NCI-H1436 (cell line): ENCODE measurements around the gene ADAMTS17.
A peak's percentile ranks its signal among the peaks of the same experiment; 100 is the strongest.

Source experiments
- DNase-seq: peaks from one replicate; lab custom pipeline; 2025; lab: John Stamatoyannopoulos, UW

The ADAMTS17 gene

GRCh38 chr15:100310513-100311153 is 31.1 kb downstream of the ADAMTS17 start:
- DNase-seq, result no peak

DNA sequence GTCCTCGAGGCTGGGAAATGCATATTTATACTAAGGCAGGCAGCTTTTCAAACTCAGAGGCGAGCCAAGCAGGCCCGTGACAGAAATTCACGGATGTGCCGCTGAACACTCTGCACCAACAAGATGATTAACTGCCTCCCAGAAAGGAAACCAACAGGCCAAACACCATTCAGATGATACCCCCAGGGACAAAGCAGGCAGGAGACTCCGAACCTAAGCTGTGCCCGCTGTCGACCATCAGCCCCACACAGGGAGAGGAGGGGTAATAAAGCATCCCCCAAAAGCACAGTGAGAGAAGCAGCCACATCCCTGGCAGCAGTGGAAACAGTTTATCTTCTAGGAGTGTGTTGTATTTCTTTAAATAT is 31.8 kb downstream of the ADAMTS17 start:
- DNase-seq, result no peak

DNA sequence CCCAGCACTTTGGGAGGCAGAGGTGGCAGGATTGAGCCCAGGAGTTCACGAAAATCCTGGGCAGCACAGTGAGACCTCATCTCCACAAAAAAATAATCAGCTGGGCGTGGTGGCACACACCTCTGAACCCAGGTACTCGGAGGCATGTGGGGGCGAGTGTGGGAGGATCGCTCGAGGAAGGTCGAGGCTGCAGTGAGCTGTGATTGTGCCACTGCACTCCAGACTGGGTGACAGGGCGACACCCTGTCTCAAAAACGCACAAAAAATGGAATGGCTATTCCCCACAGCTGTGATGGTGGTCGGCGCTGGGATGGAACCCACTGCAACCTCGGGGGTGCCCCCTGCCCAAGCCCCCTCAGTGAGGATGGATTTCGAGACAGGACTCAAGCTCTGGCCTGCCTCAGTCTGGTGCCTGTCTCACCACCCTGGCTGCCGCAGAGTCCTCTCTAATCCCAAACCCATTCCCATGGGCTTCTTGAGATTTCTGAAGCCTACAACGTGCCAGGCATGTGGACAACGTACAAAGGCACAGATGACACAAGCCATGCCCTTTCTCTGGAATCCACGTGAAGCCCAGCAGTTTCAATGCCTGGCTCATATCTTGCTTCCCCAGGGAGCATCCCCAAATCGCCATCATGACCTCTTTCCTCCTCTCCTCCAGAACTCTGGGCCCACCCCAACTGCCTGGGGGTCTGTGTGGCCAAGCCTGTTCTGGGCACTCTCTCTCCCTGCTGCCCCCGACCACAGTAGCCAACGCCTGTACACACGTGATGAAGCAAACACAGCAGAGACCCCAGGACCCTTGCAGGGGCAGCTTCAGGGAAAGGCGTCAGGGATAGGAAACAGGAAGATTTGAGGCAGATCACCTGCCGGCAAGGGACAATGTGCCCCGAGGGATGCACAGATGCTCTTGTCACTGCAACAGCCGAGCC is 32.4 kb downstream of the ADAMTS17 start:
- DNase-seq, result no peak

DNA sequence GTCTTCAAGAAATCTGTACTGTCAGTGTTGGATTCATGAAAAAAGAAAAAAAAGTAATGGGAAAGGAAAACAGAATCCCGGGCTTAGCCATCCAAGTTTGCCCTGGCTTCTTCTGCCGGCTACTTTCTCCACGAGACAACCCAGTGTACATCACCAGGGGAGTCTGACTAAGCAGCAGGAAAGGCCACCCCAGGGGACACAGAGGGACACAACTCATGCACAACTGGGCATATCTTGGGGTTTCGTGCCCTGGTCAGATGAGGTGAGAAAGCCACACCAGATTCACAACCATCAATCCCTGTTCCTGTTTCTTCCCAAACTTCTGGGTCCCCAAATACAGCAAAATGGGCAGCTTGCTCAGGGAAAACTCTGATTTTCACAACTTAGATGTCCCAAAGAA is 33.2 kb downstream of the ADAMTS17 start:
- no peak for DNase-seq

GRCh38 chr15:100308213-100308600 is 33.6 kb downstream of the ADAMTS17 start:
- DNase-seq, result no peak

DNA sequence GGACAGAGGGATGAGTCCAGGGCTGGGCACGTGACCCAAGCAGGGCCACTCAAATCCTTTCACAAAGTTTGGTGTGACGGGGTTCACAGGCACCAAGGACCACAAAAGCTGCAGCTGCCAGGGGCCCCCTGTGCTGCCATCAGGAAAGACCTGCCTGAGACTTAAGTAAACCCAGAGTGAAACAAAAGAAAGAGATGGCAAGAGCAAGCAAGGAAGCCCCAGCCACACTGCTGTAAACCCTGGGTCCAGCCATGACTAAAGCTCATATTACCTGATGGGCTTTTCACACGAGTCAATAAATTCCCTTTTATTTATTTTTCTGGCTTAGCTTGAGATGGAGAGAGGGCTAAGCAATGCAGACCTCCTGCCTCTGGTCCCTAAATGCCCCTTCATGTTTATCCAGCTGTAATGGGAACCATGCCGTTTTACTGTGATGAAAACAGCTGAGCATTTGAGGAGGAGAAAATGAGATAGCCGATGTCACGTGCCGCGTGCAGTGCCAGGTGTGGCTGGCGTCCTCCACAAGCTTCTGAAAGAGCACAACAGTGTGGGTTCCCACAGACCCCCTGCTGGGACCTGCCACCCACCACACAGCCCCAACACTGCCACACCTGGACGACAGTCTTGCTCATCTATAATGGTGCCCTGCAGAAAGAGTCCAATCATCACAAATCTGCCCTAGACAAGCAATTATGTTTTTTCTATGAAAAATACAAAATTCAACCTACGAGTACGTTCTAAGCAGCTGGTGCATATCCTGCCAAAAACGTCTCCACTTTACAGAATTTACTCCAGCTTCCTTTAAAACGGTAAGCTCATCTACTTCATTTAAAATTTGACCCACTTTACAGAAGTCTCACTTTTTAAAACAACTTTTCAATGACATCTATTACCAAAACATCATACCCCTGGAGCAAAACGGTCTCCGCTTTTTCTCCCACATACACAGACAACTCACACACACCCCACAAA is 34.2 kb downstream of the ADAMTS17 start:
- DNase-seq, result peak; percentile 5

DNA sequence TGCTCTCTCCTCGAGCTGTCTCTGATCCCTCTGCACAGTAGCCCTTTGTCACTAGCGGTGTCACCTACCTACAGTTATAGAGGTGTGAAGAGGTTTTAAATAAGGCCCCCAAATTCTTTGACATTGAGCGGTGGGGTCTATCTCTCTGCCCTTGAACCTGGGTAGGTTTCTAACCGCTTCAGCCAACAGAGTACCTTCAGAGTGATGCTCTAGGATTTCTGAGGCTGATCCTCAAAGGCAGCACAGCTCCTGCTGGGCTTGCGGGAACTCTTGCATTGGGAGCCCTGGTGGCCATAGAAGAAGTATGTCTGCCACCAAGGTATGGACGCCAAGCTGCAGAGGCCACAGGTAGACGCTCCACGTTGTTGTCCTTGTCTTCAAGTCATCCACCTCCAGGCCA is 35.7 kb downstream of the ADAMTS17 start:
- DNase-seq, result no peak

GRCh38 chr15:100301910-100302431 is 39.8 kb downstream of the ADAMTS17 start:
- DNase-seq, result no peak

- DNase-seq, result no peak
Observed at GRCh38 chr15:100298257-100298656, 43.5 kb downstream of the ADAMTS17 start.

DNA sequence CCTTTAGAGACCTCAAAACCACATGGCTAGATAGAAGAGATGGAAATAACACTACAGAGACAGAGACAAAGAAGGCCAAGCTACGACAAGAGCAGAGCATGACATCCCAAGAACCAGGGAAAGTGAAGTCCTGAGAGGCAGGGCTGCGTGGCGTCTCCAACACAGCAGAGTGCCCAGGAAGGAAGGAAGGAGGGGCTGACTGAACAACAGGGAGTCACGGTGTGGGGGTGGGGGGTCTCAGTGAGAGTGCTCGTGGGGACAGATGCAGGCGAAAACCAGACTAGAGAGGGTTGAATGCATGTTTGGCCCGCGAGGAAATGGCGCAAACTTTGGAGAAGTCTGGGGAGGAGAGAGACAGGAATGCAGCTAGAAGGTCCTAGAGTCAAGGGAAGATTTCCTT is 44.0 kb downstream of the ADAMTS17 start:
- DNase-seq, result no peak

- no peak for DNase-seq
Observed at GRCh38 chr15:100295939-100296565, 45.7 kb downstream of the ADAMTS17 start.

DNA sequence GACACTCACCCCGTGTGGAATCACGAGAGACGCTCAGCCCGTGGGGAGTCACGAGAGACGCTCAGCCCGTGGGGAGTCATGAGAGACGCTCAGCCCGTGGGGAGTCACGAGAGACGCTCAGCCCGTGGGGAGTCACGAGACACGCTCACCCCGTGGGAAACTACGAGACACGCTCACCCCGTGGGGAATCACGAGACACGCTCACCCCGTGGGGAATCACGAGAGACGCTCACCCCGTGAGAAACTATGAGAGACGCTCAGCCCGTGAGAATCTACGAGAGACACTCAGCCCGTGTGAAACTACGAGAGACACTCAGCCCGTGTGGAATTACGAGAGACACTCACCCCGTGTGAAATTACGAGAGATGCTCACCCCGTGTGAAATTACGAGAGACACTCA is 49.8 kb downstream of the ADAMTS17 start:
- DNase-seq, result no peak

DNA sequence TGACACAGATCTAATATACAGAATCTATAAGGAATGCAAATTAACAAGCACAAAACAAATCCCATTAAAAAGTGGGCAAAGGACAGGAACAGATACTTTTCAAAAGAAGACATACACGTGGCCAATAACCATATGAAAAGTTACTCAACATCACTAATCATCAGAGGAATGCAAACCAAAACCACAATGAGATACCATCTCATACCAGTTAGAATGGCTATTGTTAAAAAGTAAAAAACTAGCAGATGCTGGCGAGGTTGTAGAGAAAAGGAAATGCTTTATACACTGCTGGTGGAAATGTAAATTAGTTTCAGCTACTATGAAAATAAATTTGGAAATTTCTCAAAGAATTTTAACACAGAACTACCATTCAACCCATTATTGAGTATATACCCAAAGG is 50.7 kb downstream of the ADAMTS17 start:
- no peak for DNase-seq

- DNase-seq, result no peak
Observed at GRCh38 chr15:100285641-100286295, 56.0 kb downstream of the ADAMTS17 start.

DNA sequence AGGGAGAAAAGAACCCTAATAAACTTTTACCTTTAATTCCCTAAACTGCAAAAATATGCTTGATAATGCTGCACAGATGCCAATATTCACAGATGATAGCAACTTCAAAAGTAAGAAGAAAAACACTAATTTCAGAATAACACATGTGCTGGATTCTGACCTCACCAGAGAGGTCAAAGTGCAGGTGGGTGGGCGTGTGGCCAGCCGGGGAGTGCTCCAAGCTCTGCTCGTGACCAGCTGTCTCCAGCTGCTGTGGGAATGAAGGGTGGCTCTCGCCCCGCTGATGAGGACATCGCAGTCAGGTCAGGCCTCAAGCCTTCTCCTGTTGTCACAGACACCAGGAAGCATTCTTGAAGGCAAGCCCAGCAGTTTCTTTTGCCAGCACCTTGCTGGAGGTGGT is 57.1 kb downstream of the ADAMTS17 start:
- no peak for DNase-seq

DNA sequence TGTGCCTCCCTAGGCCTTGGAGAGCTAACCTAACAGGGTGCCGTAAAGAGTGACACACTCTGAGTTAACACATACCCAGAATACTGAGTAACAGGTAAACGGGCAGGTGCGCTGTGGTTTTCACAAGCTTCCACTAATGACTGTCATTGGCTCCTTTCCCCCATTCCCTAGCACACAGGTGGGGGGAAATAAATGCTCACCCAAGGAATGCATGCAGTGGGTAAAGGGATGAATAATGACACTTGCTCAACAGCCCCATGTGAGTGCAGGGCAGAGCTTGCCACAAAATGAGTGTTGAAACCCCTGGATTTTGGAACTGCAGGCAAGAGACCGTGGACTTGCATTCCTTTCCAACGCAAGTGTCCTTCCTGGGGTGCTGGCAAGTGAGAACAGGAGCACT is 57.6 kb downstream of the ADAMTS17 start:
- no peak for DNase-seq

GRCh38 chr15:100281096-100281917 is 60.5 kb downstream of the ADAMTS17 start:
- no peak for DNase-seq

DNA sequence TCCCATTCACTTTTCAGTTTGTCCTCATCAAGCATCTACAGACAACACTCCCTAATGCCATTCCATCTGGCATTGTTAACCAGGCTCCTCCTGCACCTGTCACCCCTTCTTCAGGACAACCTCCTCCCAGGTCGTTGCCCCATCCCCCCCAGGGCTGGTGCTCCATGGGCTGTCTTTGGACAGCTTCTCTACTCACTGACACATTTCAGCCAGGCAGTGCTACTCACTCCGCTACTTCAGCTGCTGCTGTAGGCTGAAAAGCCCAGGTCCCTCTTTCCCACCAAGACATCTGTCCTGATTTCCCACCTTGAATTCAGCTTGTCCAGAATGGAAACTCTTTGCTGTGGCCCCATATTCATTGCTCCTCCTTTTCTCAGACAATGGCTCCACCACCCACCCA is 61.9 kb downstream of the ADAMTS17 start:
- DNase-seq, result no peak

- no peak for DNase-seq
Observed at GRCh38 chr15:100279446-100279845, 62.3 kb downstream of the ADAMTS17 start.
